ENCODE data around the gene GRK4. TPM values are rescaled to one million over a fixed set of nuclear protein-coding genes. Genes with fewer than 3 reads are reported as not detected.

The GRK4 gene
- polyA plus RNA-seq, 1 of the 3 experiments (the other 2 are of a cell fraction): 2.7 TPM

- 41% methylated on average over 8 of the region's 8 CpGs for WGBS (ENCODE audit: low lambda C conversion rate)
- 0 out of 2 replicates have a peak overlapping the region, but pooled peaks have one; percentile 17 for H3K9ac ChIP-seq
- H3K4me3 ChIP-seq (ENCODE audit: low read depth in 2 of 2, low read length in 1 of 2): peak overlapping the region; percentile 91 to 92
- TF ChIP-seq GATA2 (CRISPR knock-in tag; IDR thresholded peaks at IDR 0.05) (no peak), USF2 (IDR thresholded peaks at IDR 0.05; ENCODE audit: borderline replicate concordance, low read depth, low read length) (no peak), MXI1 (IDR thresholded peaks at IDR 0.05; ENCODE audit: low read depth, low read length) (peak; percentile 13; the same call in 1 of the 2 replicates)
- ChIA-PET CTCF (interaction anchor here (0.9 to 2.0 kb wide), 3 partner anchors 9 to 14 kb away, joined by 4 to 7 read pairs (median 5); no protein-coding TSS in a partner anchor), POLR2A (interaction anchor here (1.8 kb wide), 1 partner anchor 143 kb away, joined by 5 read pairs; no protein-coding TSS in a partner anchor)
- H3K4me1 ChIP-seq (ENCODE audit: control insufficient read depth in 1 of 2, insufficient read depth in 2 of 2, low read depth in 1 of 2, low read length in 1 of 2): peaks cover 4 to 17% of the 10 kb centered on the region in 2 experiments; a peak in 2 of 4 replicates
- H3K4me2 ChIP-seq: peak overlapping the region; percentile 91
- no peaks in the 10 kb centered on the region for H3K9me2 ChIP-seq
- no peaks in the 10 kb centered on the region for H3K9me3 ChIP-seq
- H3K36me3 ChIP-seq (replicated peaks in 1 of 2; ENCODE audit: control insufficient read depth in 1 of 2, insufficient read depth in 2 of 2, low read length in 1 of 2): peaks cover 12 to 22% of the 10 kb centered on the region in 2 experiments
- H3F3A ChIP-seq (replicated peaks; ENCODE audit: insufficient read depth): peaks cover 4% of the 10 kb centered on the region
- no peak overlapping the region for H2AFZ ChIP-seq (ENCODE audit: low read depth)
- H3K27me3 ChIP-seq (ENCODE audit: insufficient read depth): no peaks in the 10 kb centered on the region
- DNase-seq: peak; percentile 44
- peak overlapping the region in 1 of 2 experiments; percentile 6; a peak in 1 of 4 replicates for H3K27ac ChIP-seq (ENCODE audit: low read depth in 2 of 2, low read length in 1 of 2)
- H4K20me1 ChIP-seq (ENCODE audit: insufficient read depth): peaks cover 26% of the 10 kb centered on the region
- peaks cover 57% of the 10 kb centered on the region for H3K79me2 ChIP-seq (ENCODE audit: insufficient read depth)
Observed at GRCh38 chr4:2961421-2961810, 2.0 kb upstream of the GRK4 start.

- WGBS (ENCODE audit: low lambda C conversion rate): 34% methylated on average over 14 of the region's 14 CpGs
- CTCF ChIA-PET: interaction anchor here (0.7 to 2.0 kb wide), 5 partner anchors 10 to 75 kb away, joined by 3 to 7 read pairs (median 4); no protein-coding TSS in a partner anchor
Observed at GRCh38 chr4:2961811-2962441, 1.4 kb upstream of the GRK4 start.

More at GRCh38 chr4:2961811-2962441, 1.4 kb upstream of the GRK4 start:
- Histone ChIP-seq H3K27me3 (ENCODE audit: insufficient read depth) (no peaks in the 10 kb centered on the region), H3K9ac (peak overlapping the region; percentile 89), H3K9me2 (no peaks in the 10 kb centered on the region), H3K4me2 (peak overlapping the region; percentile 91), H4K20me1 (ENCODE audit: insufficient read depth) (peaks cover 26% of the 10 kb centered on the region), H3K27ac (ENCODE audit: low read depth in 2 of 2, low read length in 1 of 2) (peak overlapping the region in 1 of 2 experiments; percentile 61; a peak in 3 of 4 replicates), H3K4me3 (ENCODE audit: low read depth in 2 of 2, low read length in 1 of 2) (peak overlapping the region; percentile 91 to 92), H3F3A (replicated peaks; ENCODE audit: insufficient read depth) (peaks cover 4% of the 10 kb centered on the region), H2AFZ (ENCODE audit: low read depth) (no peak overlapping the region), H3K9me3 (no peaks in the 10 kb centered on the region), H3K36me3 (replicated peaks in 1 of 2; ENCODE audit: control insufficient read depth in 1 of 2, insufficient read depth in 2 of 2, low read length in 1 of 2) (peaks cover 7 to 20% of the 10 kb centered on the region in 2 experiments), H3K79me2 (ENCODE audit: insufficient read depth) (peaks cover 56% of the 10 kb centered on the region), H3K4me1 (ENCODE audit: control insufficient read depth in 1 of 2, insufficient read depth in 2 of 2, low read depth in 1 of 2, low read length in 1 of 2) (peaks cover 4 to 17% of the 10 kb centered on the region in 2 experiments; a peak in 2 of 4 replicates)
- POLR2A ChIA-PET: interaction anchor here (1.1 to 1.8 kb wide), 2 partner anchors 117 to 143 kb away, joined by 4 to 5 read pairs; no protein-coding TSS in a partner anchor
- DNase-seq: peak; percentile 34
- no peak for TF ChIP-seq REST (IDR thresholded peaks at IDR 0.05; ENCODE audit: low read depth, low read length)
- TF ChIP-seq GATA2 (CRISPR knock-in tag; IDR thresholded peaks at IDR 0.05): no peak
- peak; percentile 41; the same call in 1 of the 2 replicates for TF ChIP-seq MXI1 (IDR thresholded peaks at IDR 0.05; ENCODE audit: low read depth, low read length)
- TF ChIP-seq CTCF (IDR thresholded peaks at IDR 0.05): peak; percentile 17
